T-helper 17 cell (primary cell): ENCODE measurements around the gene MRPS5. TPM values are rescaled to one million over a fixed set of nuclear protein-coding genes. Genes with fewer than 3 reads are reported as not detected.

Source experiments
- ATAC-seq: fragments of 150-1000 bp; cut with Tn5 transposase; 2 replicates; pipeline ENCODE4 v1.10.0; 2021; ENCODE audit warnings: mild to moderate bottlenecking, moderate library complexity
- DNase-seq, 3 donors: peaks; one replicate each; pipeline versions ENCODE4 v3.0.0 to v3.0.0-alpha.2; 2020 to 2021
- H3K9me3 ChIP-seq: one replicate; pipeline ENCODE4 v1.7.0; 2013; ENCODE audit warnings: low read length, mild to moderate bottlenecking; ENCODE audit not compliant: control insufficient read depth, poor library complexity, severe bottlenecking
- H3K27ac Mint-ChIP-seq: one replicate; pipeline ENCODE4 v1.8.0; 2022; ENCODE audit warnings: mild to moderate bottlenecking, moderate library complexity, mixed read lengths
- H3K27me3 Mint-ChIP-seq: one replicate; pipeline ENCODE4 v1.8.0; 2022; ENCODE audit warnings: mixed read lengths
- H3K36me3 Mint-ChIP-seq: one replicate; pipeline ENCODE4 v1.8.0; 2022; ENCODE audit warnings: low read depth, mixed read lengths
- H3K4me1 Mint-ChIP-seq: one replicate; pipeline ENCODE4 v1.8.0; 2022; ENCODE audit warnings: mild to moderate bottlenecking, mixed read lengths
- H3K4me3 Mint-ChIP-seq: one replicate; pipeline ENCODE4 v1.8.0; 2022; ENCODE audit warnings: mild to moderate bottlenecking, moderate library complexity, mixed read lengths
- total RNA-seq, 4 donors: library from RNA in 2 of 4; stranded (reverse) in 2 of 4; gene quantifications; one replicate each; pipeline ENCODE4 v1.2.3 and lab custom pipeline; 2022 to 2026

Gene MRPS5
- total RNA-seq, 2 donors from 2014 or later, result 30.1 TPM

GRCh38 chr2:95077861-95078603 is 43.6 kb downstream of the MRPS5 start:
- peaks cover 47% of the 10 kb centered on the region for H3K4me1 Mint-ChIP-seq

GRCh38 chr2:95077530-95077825 is 44.1 kb downstream of the MRPS5 start:
- Mint-ChIP-seq H3K4me3 (peak overlapping the region; percentile 77), H3K36me3 (no peaks in the 10 kb centered on the region), H3K4me1 (peaks cover 49% of the 10 kb centered on the region), H3K27me3 (no peaks in the 10 kb centered on the region), H3K27ac (peak overlapping the region; percentile 94)
- ATAC-seq, result no peak
- DNase-seq, result no peak
- H3K9me3 ChIP-seq, result no peaks in the 10 kb centered on the region

More at GRCh38 chr2:95077861-95078603, 43.6 kb downstream of the MRPS5 start:
- no peaks in the 10 kb centered on the region for H3K9me3 ChIP-seq
- peak overlapping the region; percentile 94 for H3K27ac Mint-ChIP-seq
- H3K36me3 Mint-ChIP-seq, result no peaks in the 10 kb centered on the region
- ATAC-seq, result no peak
- H3K4me3 Mint-ChIP-seq, result peak overlapping the region; percentile 77
- no peaks in the 10 kb centered on the region for H3K27me3 Mint-ChIP-seq
- no peak for DNase-seq

GRCh38 chr2:95076705-95077529 is 44.7 kb downstream of the MRPS5 start:
- peak; percentile 81 to 87 (median 85) for DNase-seq
- Mint-ChIP-seq H3K4me1 (peaks cover 50% of the 10 kb centered on the region), H3K36me3 (no peaks in the 10 kb centered on the region), H3K27me3 (no peaks in the 10 kb centered on the region), H3K27ac (peak overlapping the region; percentile 94), H3K4me3 (peak overlapping the region; percentile 85)
- peak; percentile 85 for ATAC-seq
- no peaks in the 10 kb centered on the region for H3K9me3 ChIP-seq

GRCh38 chr2:95075440-95076132 is 46.0 kb downstream of the MRPS5 start:
- DNase-seq, result no peak
- H3K4me1 Mint-ChIP-seq, result peaks cover 53% of the 10 kb centered on the region
- ATAC-seq, result no peak
- no peaks in the 10 kb centered on the region for H3K9me3 ChIP-seq
- no peaks in the 10 kb centered on the region for H3K27me3 Mint-ChIP-seq
- no peaks in the 10 kb centered on the region for H3K36me3 Mint-ChIP-seq
- peak overlapping the region; percentile 85 for H3K4me3 Mint-ChIP-seq
- H3K27ac Mint-ChIP-seq, result peak overlapping the region; percentile 94

- no peaks in the 10 kb centered on the region for H3K36me3 Mint-ChIP-seq
- H3K4me3 Mint-ChIP-seq, result peak overlapping the region; percentile 85
- peak overlapping the region; percentile 94 for H3K27ac Mint-ChIP-seq
- DNase-seq (peak in 2 of 3 donors; percentile 26 to 36), ATAC-seq (peak; percentile 73)
- H3K4me1 Mint-ChIP-seq, result peaks cover 50% of the 10 kb centered on the region
- no peaks in the 10 kb centered on the region for H3K9me3 ChIP-seq
- no peaks in the 10 kb centered on the region for H3K27me3 Mint-ChIP-seq
Measured at GRCh38 chr2:95074663-95075439, 46.8 kb downstream of the MRPS5 start.

- H3K4me3 Mint-ChIP-seq, result peak overlapping the region; percentile 85
- H3K4me1 Mint-ChIP-seq, result peaks cover 49% of the 10 kb centered on the region
- DNase-seq (no peak), ATAC-seq (no peak)
- H3K36me3 Mint-ChIP-seq, result no peaks in the 10 kb centered on the region
- peak overlapping the region; percentile 94 for H3K27ac Mint-ChIP-seq
- no peaks in the 10 kb centered on the region for H3K9me3 ChIP-seq
- no peaks in the 10 kb centered on the region for H3K27me3 Mint-ChIP-seq
Measured at GRCh38 chr2:95073856-95074662, 47.5 kb downstream of the MRPS5 start.

GRCh38 chr2:95072424-95072823 is 49.2 kb downstream of the MRPS5 start:
- peaks cover 42% of the 10 kb centered on the region for H3K4me1 Mint-ChIP-seq
- no peaks in the 10 kb centered on the region for H3K27me3 Mint-ChIP-seq
- no peak for DNase-seq
- no peak overlapping the region for H3K27ac Mint-ChIP-seq
- H3K36me3 Mint-ChIP-seq, result no peaks in the 10 kb centered on the region
- no peak overlapping the region for H3K4me3 Mint-ChIP-seq
- no peaks in the 10 kb centered on the region for H3K9me3 ChIP-seq
- no peak for ATAC-seq

GRCh38 chr2:95071856-95072255 is 49.8 kb downstream of the MRPS5 start:
- no peak overlapping the region for H3K27ac Mint-ChIP-seq
- peaks cover 38% of the 10 kb centered on the region for H3K4me1 Mint-ChIP-seq
- H3K36me3 Mint-ChIP-seq, result no peaks in the 10 kb centered on the region

GRCh38 chr2:95069465-95069864 is 52.1 kb downstream of the MRPS5 start:
- H3K4me1 Mint-ChIP-seq, result peaks cover 16% of the 10 kb centered on the region
- DNase-seq, result no peak

More at GRCh38 chr2:95071856-95072255, 49.8 kb downstream of the MRPS5 start:
- DNase-seq (no peak), ATAC-seq (no peak)
- H3K9me3 ChIP-seq, result no peaks in the 10 kb centered on the region
- Mint-ChIP-seq H3K4me3 (no peak overlapping the region), H3K27me3 (no peaks in the 10 kb centered on the region)

GRCh38 chr2:95068256-95068655 is 53.4 kb downstream of the MRPS5 start:
- no peak for ATAC-seq
- Mint-ChIP-seq H3K4me3 (no peak overlapping the region), H3K27ac (no peak overlapping the region), H3K4me1 (peaks cover 14% of the 10 kb centered on the region), H3K27me3 (no peaks in the 10 kb centered on the region), H3K36me3 (no peaks in the 10 kb centered on the region)
- no peaks in the 10 kb centered on the region for H3K9me3 ChIP-seq
- DNase-seq, result no peak

More at GRCh38 chr2:95069465-95069864, 52.1 kb downstream of the MRPS5 start:
- no peak for ATAC-seq
- Mint-ChIP-seq H3K27ac (no peak overlapping the region), H3K36me3 (no peaks in the 10 kb centered on the region), H3K4me3 (no peak overlapping the region), H3K27me3 (no peaks in the 10 kb centered on the region)
- H3K9me3 ChIP-seq, result no peaks in the 10 kb centered on the region

GRCh38 chr2:95063086-95063958 is 58.3 kb downstream of the MRPS5 start:
- H3K36me3 Mint-ChIP-seq, result no peaks in the 10 kb centered on the region
- ATAC-seq, result peak; percentile 63

More at GRCh38 chr2:95063086-95063958, 58.3 kb downstream of the MRPS5 start:
- Mint-ChIP-seq H3K27me3 (no peaks in the 10 kb centered on the region), H3K27ac (peak overlapping the region; percentile 91), H3K4me3 (peak overlapping the region; percentile 85), H3K4me1 (peaks cover 24% of the 10 kb centered on the region)
- no peaks in the 10 kb centered on the region for H3K9me3 ChIP-seq
- DNase-seq, result no peak
